Testis (tissue), 2 donors: ENCODE measurements around the gene AGK.

Experiments
- POLR2A ChIP-seq: fragments of 450-650 bp; IDR thresholded peaks from one replicate; pipeline ENCODE4 v1.6.1; 2017; ENCODE audit warnings: antibody characterized with exemption, mild to moderate bottlenecking, moderate library complexity
- TF ChIP-seq, protein P1 (sequence below), 3 experiments: fragments of 450-650 bp in 2 of 3; fragments of 200-600 bp in 1 of 3; sonication (generic) in 1 of 3; IDR thresholded peaks; one replicate each; pipeline ENCODE4 v1.5.1; 2016 to 2019; ENCODE audit warnings: antibody characterized with exemption in 3 of 3, mild to moderate bottlenecking in 2 of 3, moderate library complexity in 1 of 3

DNA sequence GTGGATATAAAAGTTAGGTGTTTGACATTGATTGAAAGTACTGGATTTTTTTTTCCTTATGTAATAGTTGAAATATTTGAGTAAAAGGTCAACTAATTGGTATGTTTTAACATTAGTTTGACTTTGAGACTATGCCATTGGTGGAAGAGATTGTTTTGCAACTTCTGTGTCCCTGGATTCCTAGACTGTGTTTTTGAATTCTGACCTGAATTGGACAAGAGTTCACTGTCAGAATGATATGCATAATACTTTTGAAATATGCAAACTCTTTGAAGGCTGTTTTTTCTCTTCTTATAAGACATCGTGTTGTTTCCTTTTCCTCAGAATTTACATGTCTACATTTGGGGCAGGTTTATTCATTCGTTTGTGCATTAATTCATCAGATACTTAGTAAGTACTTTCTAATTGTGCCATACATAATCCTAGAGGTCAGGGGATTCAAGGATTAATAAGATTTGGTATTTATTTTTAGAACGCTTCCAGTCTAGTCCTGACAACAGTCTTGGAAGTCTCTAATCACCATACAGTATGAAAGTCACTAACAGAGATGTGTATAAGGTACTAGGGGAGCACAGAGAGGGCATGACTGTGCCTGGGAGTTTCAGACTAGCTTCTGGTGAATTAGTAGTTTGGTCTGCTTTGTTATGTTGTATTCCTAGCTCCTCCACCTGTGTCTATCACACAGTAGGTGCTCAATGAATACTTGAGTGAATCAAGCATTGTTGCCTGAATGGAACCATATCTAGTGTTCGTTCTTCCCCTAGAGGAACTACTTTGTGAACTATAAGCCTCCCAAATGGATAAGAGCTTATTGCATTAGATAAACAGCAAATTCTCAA, 49.2 kb downstream of the AGK start:
- TF ChIP-seq, protein P1, sequence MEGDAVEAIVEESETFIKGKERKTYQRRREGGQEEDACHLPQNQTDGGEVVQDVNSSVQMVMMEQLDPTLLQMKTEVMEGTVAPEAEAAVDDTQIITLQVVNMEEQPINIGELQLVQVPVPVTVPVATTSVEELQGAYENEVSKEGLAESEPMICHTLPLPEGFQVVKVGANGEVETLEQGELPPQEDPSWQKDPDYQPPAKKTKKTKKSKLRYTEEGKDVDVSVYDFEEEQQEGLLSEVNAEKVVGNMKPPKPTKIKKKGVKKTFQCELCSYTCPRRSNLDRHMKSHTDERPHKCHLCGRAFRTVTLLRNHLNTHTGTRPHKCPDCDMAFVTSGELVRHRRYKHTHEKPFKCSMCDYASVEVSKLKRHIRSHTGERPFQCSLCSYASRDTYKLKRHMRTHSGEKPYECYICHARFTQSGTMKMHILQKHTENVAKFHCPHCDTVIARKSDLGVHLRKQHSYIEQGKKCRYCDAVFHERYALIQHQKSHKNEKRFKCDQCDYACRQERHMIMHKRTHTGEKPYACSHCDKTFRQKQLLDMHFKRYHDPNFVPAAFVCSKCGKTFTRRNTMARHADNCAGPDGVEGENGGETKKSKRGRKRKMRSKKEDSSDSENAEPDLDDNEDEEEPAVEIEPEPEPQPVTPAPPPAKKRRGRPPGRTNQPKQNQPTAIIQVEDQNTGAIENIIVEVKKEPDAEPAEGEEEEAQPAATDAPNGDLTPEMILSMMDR (IDR thresholded peaks at IDR 0.05) = no peak
- no peak for TF ChIP-seq POLR2A
